CD14-positive monocyte (primary cell): ENCODE measurements around the gene LOC128125822.

Source experiments
- DNase-seq, 3 donors: peaks; one replicate each; pipeline ENCODE4 v3.0.0-alpha.2; 2011 to 2022
- H2AFZ ChIP-seq: 2 replicates; pipeline ENCODE4 v1.6.0; 2012; ENCODE audit warnings: mild to moderate bottlenecking, low read depth, low read length, inconsistent platforms; ENCODE audit not compliant: insufficient read depth, poor library complexity, severe bottlenecking
- H3K27ac ChIP-seq, 2 donors: 1 replicate in 1 of 2; 2 replicates in 1 of 2; pipeline ENCODE4 v1.5.1; 2012 to 2013; ENCODE audit warnings: low read length in 2 of 2, control low read depth in 1 of 2, inconsistent platforms in 1 of 2, low read depth in 1 of 2, mild to moderate bottlenecking in 1 of 2
- H3K27me3 ChIP-seq, 2 donors: one replicate each; pipeline versions ENCODE4 v1.6.0 to v1.6.1; 2011 to 2013; ENCODE audit warnings: low read length in 2 of 2; ENCODE audit not compliant: control insufficient read depth in 2 of 2, insufficient read depth in 2 of 2
- H3K36me3 ChIP-seq, 2 donors: replicated peaks in 1 of 2; 1 replicate in 1 of 2; 2 replicates in 1 of 2; pipeline versions ENCODE4 v1.5.1 to v1.6.1; 2012 to 2013; ENCODE audit warnings: low read length in 2 of 2, control low read depth in 1 of 2, inconsistent platforms in 1 of 2, mild to moderate bottlenecking in 1 of 2; ENCODE audit not compliant: insufficient read depth in 2 of 2, control insufficient read depth in 1 of 2
- H3K4me1 ChIP-seq, 2 donors: 1 replicate in 1 of 2; 2 replicates in 1 of 2; pipeline versions ENCODE4 v1.5.1 to v1.6.1; 2012 to 2013; ENCODE audit warnings: low read length in 2 of 2, control low read depth in 1 of 2, inconsistent platforms in 1 of 2, mild to moderate bottlenecking in 1 of 2, moderate library complexity in 1 of 2; ENCODE audit not compliant: insufficient read depth in 2 of 2, control insufficient read depth in 1 of 2
- H3K4me2 ChIP-seq: replicated peaks from 2 replicates; pipeline ENCODE3; 2012; ENCODE audit warnings: low read length, moderate library complexity, mild to moderate bottlenecking; ENCODE audit not compliant: poor library complexity, severe bottlenecking; ENCODE audit errors: extremely low read depth
- H3K4me3 ChIP-seq, 3 experiments: fragments of 200-600 bp in 1 of 3; sonication (generic) in 1 of 3; replicated peaks in 1 of 3; 1 replicate in 2 of 3; 2 replicates in 1 of 3; pipeline ENCODE4 v1.5.1; 2011 to 2013; ENCODE audit warnings: low read length in 3 of 3, mild to moderate bottlenecking in 3 of 3, control low read depth in 2 of 3, low read depth in 2 of 3, inconsistent platforms in 1 of 3, moderate library complexity in 1 of 3
- H3K79me2 ChIP-seq: 2 replicates; pipeline ENCODE4 v1.6.0; 2012; ENCODE audit warnings: mild to moderate bottlenecking, control low read depth, inconsistent platforms, low read length, moderate library complexity; ENCODE audit not compliant: insufficient read depth
- H3K9ac ChIP-seq: 2 replicates; pipeline ENCODE4 v1.6.0; 2017; ENCODE audit warnings: low read length, mild to moderate bottlenecking; ENCODE audit not compliant: insufficient read depth, poor library complexity, severe bottlenecking
- H3K9me3 ChIP-seq, 2 donors: replicated peaks in 1 of 2; 1 replicate in 1 of 2; 2 replicates in 1 of 2; pipeline versions ENCODE4 v1.5.1 to v1.6.1; 2012 to 2013; ENCODE audit warnings: low read length in 2 of 2, control low read depth in 1 of 2; ENCODE audit not compliant: control insufficient read depth in 1 of 2, insufficient read depth in 1 of 2
- H4K20me1 ChIP-seq: 2 replicates; pipeline ENCODE4 v1.6.0; 2012; ENCODE audit warnings: mild to moderate bottlenecking, low read length, control low read depth, moderate library complexity; ENCODE audit not compliant: insufficient read depth
- H3K27ac Mint-ChIP-seq, 7 donors: one replicate each; pipeline ENCODE4 v1.8.0; 2020; ENCODE audit warnings: mild to moderate bottlenecking in 7 of 7, mixed read lengths in 7 of 7, moderate library complexity in 6 of 7, inconsistent platforms in 2 of 7
- H3K27me3 Mint-ChIP-seq, 3 donors: one replicate each; pipeline ENCODE4 v1.8.0; 2021 to 2022; ENCODE audit warnings: low read depth in 3 of 3, mild to moderate bottlenecking in 3 of 3, mixed read lengths in 3 of 3, moderate library complexity in 3 of 3, inconsistent platforms in 1 of 3
- H3K36me3 Mint-ChIP-seq, 2 donors: one replicate each; pipeline ENCODE4 v1.8.0; 2020; ENCODE audit warnings: mixed read lengths in 2 of 2, inconsistent platforms in 1 of 2, mild to moderate bottlenecking in 1 of 2
- H3K4me1 Mint-ChIP-seq: one replicate; pipeline ENCODE4 v1.8.0; 2020; ENCODE audit warnings: mild to moderate bottlenecking, mixed read lengths
- H3K4me3 Mint-ChIP-seq, 2 donors: one replicate each; pipeline ENCODE4 v1.8.0; 2020; ENCODE audit warnings: mild to moderate bottlenecking in 2 of 2, mixed read lengths in 2 of 2, moderate library complexity in 1 of 2
- H3K9me3 Mint-ChIP-seq, 7 donors: one replicate each; pipeline ENCODE4 v1.8.0; 2020 to 2022; ENCODE audit warnings: mixed read lengths in 7 of 7, mild to moderate bottlenecking in 6 of 7, moderate library complexity in 6 of 7, inconsistent platforms in 2 of 7
- WGBS: methylation state at CpG from one replicate; pipeline ENCODE4 v1.1.5; 2013; ENCODE audit warnings: missing lambda C conversion rate; ENCODE audit not compliant: insufficient coverage; 5-methylcytosine and 5-hydroxymethylcytosine counted together
- intact Hi-C, 2 donors: fragments of 100-400 bp; cut with micrococcal nuclease; formaldehyde crosslinking; loops; one replicate each; pipeline versions ENCODE4 v1.15.0 to v1.15.1; 2023
- TF ChIP-seq, protein P1 (sequence below): fragments of 200-600 bp; IDR thresholded peaks from one replicate; pipeline ENCODE4 v1.8.0; 2022; ENCODE audit warnings: antibody characterized with exemption, mild to moderate bottlenecking

The LOC128125822 gene

GRCh38 chr6:63556369-63556768 lies 15.9 kb upstream of the LOC128125822 start:
- Histone ChIP-seq H3K27me3 (no peaks in the 10 kb centered on the region), H3K9ac (no peak overlapping the region), H3K79me2 (no peaks in the 10 kb centered on the region), H3K4me3 (no peak overlapping the region), H3K4me1 (no peaks in the 10 kb centered on the region), H3K36me3 (no peaks in the 10 kb centered on the region), H3K27ac (no peak overlapping the region), H3K9me3 (no peaks in the 10 kb centered on the region), H2AFZ (no peak overlapping the region), H4K20me1 (no peaks in the 10 kb centered on the region), H3K4me2 (no peak overlapping the region)
- WGBS, result 94% methylated on average over 2 of the region's 4 CpGs
- Mint-ChIP-seq H3K4me1 (no peaks in the 10 kb centered on the region), H3K9me3 (peaks cover 0 to 2% (median 0%) of the 10 kb centered on the region in 7 donors), H3K27ac (no peak overlapping the region), H3K27me3 (peaks cover 0 to 4% (median 1%) of the 10 kb centered on the region in 3 donors), H3K4me3 (no peak overlapping the region), H3K36me3 (no peaks in the 10 kb centered on the region)
- intact Hi-C loops, result no loop called here
- DNase-seq, result no peak
- TF ChIP-seq, protein P1, sequence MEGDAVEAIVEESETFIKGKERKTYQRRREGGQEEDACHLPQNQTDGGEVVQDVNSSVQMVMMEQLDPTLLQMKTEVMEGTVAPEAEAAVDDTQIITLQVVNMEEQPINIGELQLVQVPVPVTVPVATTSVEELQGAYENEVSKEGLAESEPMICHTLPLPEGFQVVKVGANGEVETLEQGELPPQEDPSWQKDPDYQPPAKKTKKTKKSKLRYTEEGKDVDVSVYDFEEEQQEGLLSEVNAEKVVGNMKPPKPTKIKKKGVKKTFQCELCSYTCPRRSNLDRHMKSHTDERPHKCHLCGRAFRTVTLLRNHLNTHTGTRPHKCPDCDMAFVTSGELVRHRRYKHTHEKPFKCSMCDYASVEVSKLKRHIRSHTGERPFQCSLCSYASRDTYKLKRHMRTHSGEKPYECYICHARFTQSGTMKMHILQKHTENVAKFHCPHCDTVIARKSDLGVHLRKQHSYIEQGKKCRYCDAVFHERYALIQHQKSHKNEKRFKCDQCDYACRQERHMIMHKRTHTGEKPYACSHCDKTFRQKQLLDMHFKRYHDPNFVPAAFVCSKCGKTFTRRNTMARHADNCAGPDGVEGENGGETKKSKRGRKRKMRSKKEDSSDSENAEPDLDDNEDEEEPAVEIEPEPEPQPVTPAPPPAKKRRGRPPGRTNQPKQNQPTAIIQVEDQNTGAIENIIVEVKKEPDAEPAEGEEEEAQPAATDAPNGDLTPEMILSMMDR, result no peak

DNA sequence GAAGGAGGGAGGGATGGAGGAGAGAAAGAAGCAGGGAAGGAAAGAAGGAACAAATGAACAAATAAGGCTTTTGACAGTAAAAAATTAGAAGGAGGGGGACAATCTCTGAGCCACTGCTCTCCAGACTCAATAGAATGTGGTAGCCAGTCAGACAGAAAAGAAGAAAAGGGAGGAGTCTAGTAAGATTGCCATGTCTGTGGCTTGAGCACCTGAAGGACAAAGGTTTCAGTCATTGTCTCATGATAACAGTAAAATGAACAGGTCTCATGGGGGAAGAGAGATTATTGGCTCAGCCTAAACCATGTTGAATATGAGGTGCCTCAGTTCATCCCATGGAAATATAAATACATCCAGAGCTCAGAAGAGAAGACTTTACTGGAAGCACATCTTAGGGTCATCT lies 14.0 kb upstream of the LOC128125822 start:
- Histone ChIP-seq H3K27me3 (no peaks in the 10 kb centered on the region), H3K27ac (no peak overlapping the region), H3K4me3 (no peak overlapping the region), H4K20me1 (no peaks in the 10 kb centered on the region), H3K9ac (no peak overlapping the region), H2AFZ (no peak overlapping the region), H3K79me2 (no peaks in the 10 kb centered on the region), H3K4me1 (no peaks in the 10 kb centered on the region), H3K4me2 (no peak overlapping the region), H3K9me3 (no peaks in the 10 kb centered on the region), H3K36me3 (no peaks in the 10 kb centered on the region)
- TF ChIP-seq, protein P1, result no peak
- H3K36me3 Mint-ChIP-seq, result no peaks in the 10 kb centered on the region
- intact Hi-C loops, result no loop called here
- no peaks in the 10 kb centered on the region for H3K4me1 Mint-ChIP-seq
- DNase-seq, result no peak
- peak overlapping the region in 1 of 7 donors; percentile 24 for H3K27ac Mint-ChIP-seq
- H3K27me3 Mint-ChIP-seq, result peaks cover 0 to 4% (median 1%) of the 10 kb centered on the region in 3 donors
- peaks cover 0 to 2% (median 0%) of the 10 kb centered on the region in 7 donors for H3K9me3 Mint-ChIP-seq
- no peak overlapping the region for H3K4me3 Mint-ChIP-seq
